HL-60/S4 (cell line): ENCODE data around the gene RALBP1.

Source experiments
- in situ Hi-C: fragments of 300-500 bp; cut with MboI; formaldehyde crosslinking; loops from 2 replicates; pipeline ENCODE4 v1.14.3; 2022; ENCODE audit warnings: low sequenced_read_pairs

The RALBP1 gene

GRCh38 chr18:9539938-9540337 is 64.6 kb downstream of the RALBP1 start:
- in situ Hi-C loops = no loop called here

GRCh38 chr18:9542924-9543323 is 67.6 kb downstream of the RALBP1 start:
- in situ Hi-C loops = no loop called here

GRCh38 chr18:9545029-9545428 is 69.7 kb downstream of the RALBP1 start:
- in situ Hi-C loops = no loop called here

- in situ Hi-C loops = no loop called here
Observed at GRCh38 chr18:9546468-9546867, 71.2 kb downstream of the RALBP1 start.

GRCh38 chr18:9547782-9548181 is 72.5 kb downstream of the RALBP1 start:
- in situ Hi-C loops = no loop called here

- in situ Hi-C loops = no loop called here
Observed at GRCh38 chr18:9549405-9549804, 74.1 kb downstream of the RALBP1 start.

- in situ Hi-C loops = no loop called here
Observed at GRCh38 chr18:9550429-9550828, 75.1 kb downstream of the RALBP1 start.

GRCh38 chr18:9552191-9552590 is 76.9 kb downstream of the RALBP1 start:
- in situ Hi-C loops = no loop called here

- in situ Hi-C loops = no loop called here
Observed at GRCh38 chr18:9552616-9553015, 77.3 kb downstream of the RALBP1 start.

GRCh38 chr18:9557250-9557943 is 82.1 kb downstream of the RALBP1 start:
- in situ Hi-C loops = no loop called here

- in situ Hi-C loops = no loop called here
Observed at GRCh38 chr18:9558387-9559064, 83.2 kb downstream of the RALBP1 start.

- in situ Hi-C loops = no loop called here
Observed at GRCh38 chr18:9559253-9559652, 83.9 kb downstream of the RALBP1 start.

- in situ Hi-C loops = no loop called here
Observed at GRCh38 chr18:9561759-9562158, 86.4 kb downstream of the RALBP1 start.

- in situ Hi-C loops = no loop called here
Observed at GRCh38 chr18:9562584-9562983, 87.3 kb downstream of the RALBP1 start.

- in situ Hi-C loops = no loop called here
Observed at GRCh38 chr18:9563331-9563730, 88.0 kb downstream of the RALBP1 start.

- in situ Hi-C loops = no loop called here
Observed at GRCh38 chr18:9565407-9565806, 90.1 kb downstream of the RALBP1 start.

GRCh38 chr18:9568186-9568585 is 92.9 kb downstream of the RALBP1 start:
- in situ Hi-C loops = no loop called here

GRCh38 chr18:9569178-9569577 is 93.9 kb downstream of the RALBP1 start:
- in situ Hi-C loops = no loop called here

- in situ Hi-C loops = no loop called here
Observed at GRCh38 chr18:9570255-9570654, 94.9 kb downstream of the RALBP1 start.

- in situ Hi-C loops = no loop called here
Observed at GRCh38 chr18:9571546-9571945, 96.2 kb downstream of the RALBP1 start.

GRCh38 chr18:9574473-9575115 is 99.3 kb downstream of the RALBP1 start:
- in situ Hi-C loops = no loop called here

- in situ Hi-C loops = no loop called here
Observed at GRCh38 chr18:9575558-9575957, 100.2 kb downstream of the RALBP1 start.
